ENCODE data around the gene RREB1.

DNA sequence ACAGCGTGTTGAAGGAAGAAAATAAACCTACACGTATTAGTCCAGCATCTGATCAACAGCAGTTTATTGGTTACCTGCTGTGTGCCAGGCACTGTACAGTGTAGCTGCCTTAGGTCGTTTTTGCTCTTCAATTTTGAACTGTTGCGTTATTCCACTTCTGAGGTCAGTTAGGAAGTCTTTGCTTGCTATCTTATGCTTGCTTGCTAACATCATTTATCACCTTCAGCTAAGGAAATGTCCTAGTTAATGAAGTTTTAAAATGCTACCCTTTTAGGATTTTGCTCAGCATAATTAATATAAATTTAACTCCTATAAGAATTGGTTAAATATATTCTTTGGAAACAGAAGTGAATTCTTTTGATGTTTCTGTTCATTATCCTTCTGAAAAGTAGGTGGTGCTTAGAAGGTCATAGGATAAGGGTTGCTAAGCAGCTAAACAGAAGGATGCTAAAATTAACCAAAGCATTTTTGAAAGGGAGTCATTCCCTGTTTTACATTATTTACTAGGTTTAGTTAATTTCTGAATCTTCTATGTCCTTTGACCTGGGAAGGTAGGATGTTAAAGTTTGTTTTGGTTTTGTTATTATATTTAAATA, 3.4 kb downstream of the RREB1 start:
- TF ChIP-seq, protein P1, sequence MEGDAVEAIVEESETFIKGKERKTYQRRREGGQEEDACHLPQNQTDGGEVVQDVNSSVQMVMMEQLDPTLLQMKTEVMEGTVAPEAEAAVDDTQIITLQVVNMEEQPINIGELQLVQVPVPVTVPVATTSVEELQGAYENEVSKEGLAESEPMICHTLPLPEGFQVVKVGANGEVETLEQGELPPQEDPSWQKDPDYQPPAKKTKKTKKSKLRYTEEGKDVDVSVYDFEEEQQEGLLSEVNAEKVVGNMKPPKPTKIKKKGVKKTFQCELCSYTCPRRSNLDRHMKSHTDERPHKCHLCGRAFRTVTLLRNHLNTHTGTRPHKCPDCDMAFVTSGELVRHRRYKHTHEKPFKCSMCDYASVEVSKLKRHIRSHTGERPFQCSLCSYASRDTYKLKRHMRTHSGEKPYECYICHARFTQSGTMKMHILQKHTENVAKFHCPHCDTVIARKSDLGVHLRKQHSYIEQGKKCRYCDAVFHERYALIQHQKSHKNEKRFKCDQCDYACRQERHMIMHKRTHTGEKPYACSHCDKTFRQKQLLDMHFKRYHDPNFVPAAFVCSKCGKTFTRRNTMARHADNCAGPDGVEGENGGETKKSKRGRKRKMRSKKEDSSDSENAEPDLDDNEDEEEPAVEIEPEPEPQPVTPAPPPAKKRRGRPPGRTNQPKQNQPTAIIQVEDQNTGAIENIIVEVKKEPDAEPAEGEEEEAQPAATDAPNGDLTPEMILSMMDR (conservative IDR thresholded peaks at IDR 0.05) = no peak
- no peak for TF ChIP-seq ZFX (IDR thresholded peaks at IDR 0.05)
